Activated naive CD4-positive, alpha-beta T cell treated with Interleukin-2 at 50 U/mL for 16 hours (primary cell): ENCODE measurements around the gene TMEM150B.

Experiments used
- DNase-seq: peaks from one replicate; pipeline ENCODE4 v3.0.0-alpha.2; 2020

Gene TMEM150B

GRCh38 chr19:55353803-55354697 lies 28.9 kb upstream of the TMEM150B start:
- DNase-seq: peak; percentile 73

GRCh38 chr19:55353356-55353802 lies 28.2 kb upstream of the TMEM150B start:
- no peak for DNase-seq

GRCh38 chr19:55352549-55353145 lies 27.5 kb upstream of the TMEM150B start:
- no peak for DNase-seq

GRCh38 chr19:55352040-55352439 lies 26.9 kb upstream of the TMEM150B start:
- DNase-seq: no peak

- no peak for DNase-seq
Measured at GRCh38 chr19:55350620-55351315, 25.6 kb upstream of the TMEM150B start.

GRCh38 chr19:55348317-55349034 lies 23.3 kb upstream of the TMEM150B start:
- no peak for DNase-seq

GRCh38 chr19:55347442-55348009 lies 22.4 kb upstream of the TMEM150B start:
- DNase-seq: no peak

- DNase-seq: no peak
Measured at GRCh38 chr19:55346725-55347441, 21.7 kb upstream of the TMEM150B start.

GRCh38 chr19:55345818-55346724 lies 20.9 kb upstream of the TMEM150B start:
- no peak for DNase-seq

GRCh38 chr19:55345101-55345817 lies 20.1 kb upstream of the TMEM150B start:
- DNase-seq: no peak

GRCh38 chr19:55344444-55344843 lies 19.3 kb upstream of the TMEM150B start:
- DNase-seq: no peak

GRCh38 chr19:55341595-55342531 lies 16.7 kb upstream of the TMEM150B start:
- DNase-seq: no peak

GRCh38 chr19:55341171-55341588 lies 16.0 kb upstream of the TMEM150B start:
- DNase-seq: peak; percentile 66

GRCh38 chr19:55340784-55341147 lies 15.6 kb upstream of the TMEM150B start:
- DNase-seq: no peak

- no peak for DNase-seq
Measured at GRCh38 chr19:55339889-55340783, 15.0 kb upstream of the TMEM150B start.

GRCh38 chr19:55339105-55339888 lies 14.2 kb upstream of the TMEM150B start, which contains the start of gene KMT5C:
TSS of gene KMT5C (plus strand) at chr19:55339876. CDS start at chr19:55341937, 2,061 bp downstream.
- DNase-seq: peak; percentile 100

GRCh38 chr19:55336101-55336500 lies 11.0 kb upstream of the TMEM150B start:
- DNase-seq: no peak
